ENCODE results near the gene ABHD8.
A peak's percentile ranks its signal among the peaks of the same experiment; 100 is the strongest.
"Not testable (repeated sequence)": the region's sequence is repeated elsewhere in the genome, so short reads cannot be mapped to it uniquely, and the experiment has no call there.

Gene ABHD8

DNA sequence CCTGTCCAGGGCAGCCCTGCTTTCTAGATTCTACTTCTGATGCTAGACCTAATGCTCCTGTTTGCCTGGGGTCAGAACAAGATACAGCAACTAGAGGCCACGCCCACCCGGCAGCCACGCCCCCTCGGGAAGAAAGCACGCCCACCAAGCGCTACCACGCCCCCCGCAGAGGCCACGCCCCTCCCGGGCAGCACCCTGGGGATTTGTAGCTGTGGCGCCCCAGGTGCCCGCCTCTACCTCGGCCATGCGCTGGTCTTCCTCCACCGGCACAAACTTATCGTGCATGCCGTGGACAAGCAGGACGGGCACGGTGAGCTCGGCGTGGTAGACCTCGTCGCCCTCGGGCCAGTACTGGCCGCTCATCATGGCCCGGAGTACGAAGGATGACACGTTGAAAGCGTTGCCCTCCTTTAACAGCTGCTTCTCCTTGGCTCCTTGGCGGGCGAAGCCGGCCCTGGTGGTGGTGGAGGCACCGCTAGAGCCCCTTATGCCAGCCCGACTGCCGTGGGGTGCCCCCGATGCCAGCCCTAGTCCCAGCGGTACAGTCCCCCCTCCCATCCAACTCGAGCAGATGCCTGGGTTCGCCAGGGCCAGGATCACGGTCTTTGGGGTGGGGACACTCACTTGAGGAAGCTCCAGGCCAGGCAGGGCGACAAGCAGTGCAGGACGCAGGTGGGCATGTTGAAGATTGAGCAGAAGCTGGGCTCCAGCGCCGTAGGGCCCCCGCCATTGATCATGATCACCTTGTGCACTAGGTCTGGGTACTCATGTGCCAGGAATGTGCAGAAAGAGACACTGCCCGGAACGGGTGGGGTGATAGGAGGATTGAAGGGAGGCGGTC, 9.0 kb downstream of the ABHD8 start:
- no peak for DNase-seq

DNA sequence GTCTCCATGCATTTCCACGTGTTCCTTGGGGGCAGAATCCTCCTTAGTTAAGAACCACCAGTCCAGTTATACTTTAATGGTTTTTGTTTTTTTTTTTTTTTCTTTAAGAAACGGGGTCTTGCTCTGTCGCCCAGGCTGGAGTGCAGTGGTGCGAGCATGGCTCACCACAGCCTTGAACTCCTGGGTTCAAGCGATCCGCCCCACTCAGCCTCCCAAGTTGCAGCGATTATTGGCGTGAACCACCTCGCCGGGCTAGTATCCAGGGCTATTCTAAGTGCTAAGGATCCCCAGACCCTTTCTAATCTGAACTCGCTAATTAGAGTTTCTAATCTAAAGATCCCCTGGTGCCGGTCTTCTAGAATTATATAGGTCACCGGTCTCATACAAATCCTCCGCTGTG, 9.6 kb downstream of the ABHD8 start:
- DNase-seq = no peak

DNA sequence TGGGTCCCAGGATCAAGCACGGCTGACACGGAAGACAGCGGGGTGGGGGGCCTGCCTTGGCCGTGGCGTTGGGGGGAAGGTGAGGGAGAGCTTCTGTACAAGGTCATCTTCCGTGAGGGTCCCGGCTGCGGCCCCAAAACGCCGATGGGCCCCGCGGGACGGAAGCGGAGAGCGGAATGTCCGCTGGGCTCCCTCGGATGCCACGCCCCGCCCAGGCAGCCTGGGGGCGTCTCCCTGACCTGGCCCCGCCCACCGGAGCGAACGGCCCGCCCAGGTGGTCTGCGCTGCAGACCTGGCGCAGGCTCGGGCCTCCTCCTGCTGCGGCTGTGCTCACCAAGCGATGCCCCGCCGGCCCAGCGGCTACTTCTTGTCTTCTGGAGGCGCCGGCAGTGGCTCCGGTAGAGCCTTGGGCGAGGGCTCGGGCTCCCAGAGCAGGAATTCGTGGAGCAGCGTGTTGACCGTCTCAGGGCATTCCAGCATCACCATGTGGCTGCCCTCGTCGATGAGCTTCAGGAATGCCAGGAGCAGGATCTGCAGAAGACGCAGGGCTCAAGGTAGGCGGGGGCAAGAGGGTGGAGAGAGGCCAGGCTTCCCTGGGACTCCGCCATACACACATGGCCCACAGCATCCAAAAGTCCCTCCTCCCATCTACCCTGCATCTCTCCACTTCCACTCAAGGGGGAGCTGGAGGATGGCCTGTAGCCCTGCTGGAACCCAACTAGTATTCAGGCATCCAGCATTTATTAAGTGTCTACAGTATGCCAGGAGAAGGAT, 10.7 kb downstream of the ABHD8 start:
- no peak for DNase-seq

DNA sequence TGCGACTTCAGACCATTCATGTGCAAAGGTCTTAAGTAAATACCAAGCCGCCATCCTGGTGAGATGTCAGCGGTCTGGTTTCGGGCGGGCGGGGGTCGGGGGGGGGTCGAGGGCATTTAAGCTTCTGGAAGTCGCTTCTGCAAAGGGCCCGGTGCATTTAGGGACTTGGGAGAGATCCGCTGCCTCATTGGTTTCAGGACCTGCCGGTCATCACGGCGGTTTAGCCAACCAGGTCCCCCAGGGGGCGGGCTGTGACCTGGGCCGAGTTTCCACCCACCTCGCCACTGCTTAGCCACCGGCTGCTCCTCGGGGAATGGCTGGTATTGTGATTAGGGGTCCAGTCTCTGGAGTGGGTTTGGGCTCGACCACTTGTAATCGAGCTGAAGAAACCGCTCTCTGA, 13.7 kb downstream of the ABHD8 start:
- DNase-seq = no peak

DNA sequence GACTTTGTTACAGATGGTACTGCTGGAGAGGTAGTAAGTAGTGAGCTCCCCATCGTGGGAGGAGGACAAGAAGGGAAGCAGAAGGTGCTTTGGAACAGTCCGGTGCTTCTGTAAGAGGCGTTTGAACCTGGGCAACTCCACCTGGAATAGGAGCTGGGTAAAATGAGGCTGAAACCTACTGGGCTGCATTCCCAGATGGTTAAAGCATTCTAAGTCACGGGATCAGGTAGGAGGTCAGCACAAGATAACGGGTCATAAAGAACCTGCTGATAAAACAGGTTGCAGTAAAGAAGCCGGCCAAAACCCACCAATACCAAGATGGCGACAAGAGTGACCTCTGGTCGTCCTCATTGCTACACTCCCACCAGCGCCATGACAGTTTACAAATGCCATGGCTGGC, 16.5 kb downstream of the ABHD8 start:
- no peak for DNase-seq

DNA sequence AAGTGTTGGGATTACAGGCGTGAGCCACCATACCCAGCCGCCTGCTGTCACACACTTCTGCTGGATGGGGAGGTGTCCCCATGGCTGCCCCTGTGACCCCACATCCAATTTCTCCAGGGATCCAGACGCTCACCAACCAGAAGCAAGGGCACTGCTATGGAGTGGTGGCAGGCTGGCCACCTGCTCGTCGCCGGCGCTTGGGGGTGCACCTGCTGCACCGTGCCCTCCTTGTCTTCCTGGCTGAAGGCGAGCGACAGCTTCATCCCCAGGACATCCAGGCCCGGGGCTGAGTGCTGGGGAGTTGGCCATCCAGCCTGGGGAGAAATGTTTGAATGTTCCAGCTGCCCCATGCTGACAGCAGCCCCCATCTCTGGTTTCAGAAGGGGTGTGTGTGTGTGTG, 17.0 kb downstream of the ABHD8 start:
- DNase-seq = no peak

DNA sequence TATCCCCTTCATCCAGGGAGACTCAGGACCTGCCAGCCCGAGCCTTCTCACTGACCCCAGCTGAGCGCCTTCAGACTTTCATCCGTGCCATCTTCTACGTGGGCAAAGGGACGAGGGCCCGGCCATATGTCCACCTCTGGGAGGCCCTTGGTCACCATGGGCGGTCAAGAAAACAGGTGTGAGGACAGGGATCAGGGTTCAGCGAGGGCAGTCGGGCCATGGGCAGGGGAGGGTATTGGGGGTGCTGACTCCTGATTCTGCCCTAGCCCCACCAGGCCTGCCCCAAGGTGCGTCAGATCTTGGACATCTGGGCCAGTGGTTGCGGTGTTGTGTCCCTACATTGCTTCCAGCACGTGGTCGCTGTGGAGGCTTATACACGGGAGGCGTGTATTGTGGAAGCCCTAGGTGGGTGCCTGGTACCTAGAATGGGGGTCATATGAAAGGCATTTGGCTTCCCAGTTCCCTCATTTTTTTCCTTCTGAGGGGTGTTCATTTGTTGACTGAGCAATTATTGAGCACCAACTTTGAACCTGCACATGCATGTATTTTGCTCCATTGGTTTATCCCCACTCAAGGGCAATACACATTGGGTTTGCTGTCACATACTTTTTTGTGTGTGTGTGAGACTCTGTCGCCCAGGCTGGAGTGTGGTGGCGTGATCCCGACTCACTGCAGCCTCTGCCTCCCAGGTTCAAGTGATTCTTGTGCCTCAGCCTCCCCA, 17.6 kb downstream of the ABHD8 start:
- no peak for DNase-seq

DNA sequence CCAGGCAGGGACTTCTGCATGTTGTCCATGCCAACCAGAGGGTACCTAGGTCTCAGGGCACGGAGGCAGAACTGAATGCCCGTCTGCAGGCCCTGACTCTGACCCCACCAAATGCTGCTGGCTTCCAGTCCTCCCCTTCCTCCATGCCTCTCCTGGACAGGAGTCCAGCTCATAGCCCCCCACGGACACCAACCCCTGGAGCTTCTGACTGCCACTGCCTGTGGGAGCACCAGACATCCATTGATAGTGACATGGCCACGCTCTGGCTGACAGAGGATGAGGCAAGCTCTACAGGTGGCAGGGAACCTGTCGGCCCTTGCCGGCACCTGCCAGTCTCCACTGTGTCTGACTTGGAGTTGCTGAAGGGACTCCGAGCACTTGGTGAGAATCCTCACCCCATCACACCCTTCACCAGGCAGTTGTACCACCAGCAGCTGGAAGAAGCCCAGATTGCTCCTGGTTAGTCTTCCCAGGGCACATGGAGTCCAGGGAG, 19.7 kb downstream of the ABHD8 start:
- no peak for DNase-seq

DNA sequence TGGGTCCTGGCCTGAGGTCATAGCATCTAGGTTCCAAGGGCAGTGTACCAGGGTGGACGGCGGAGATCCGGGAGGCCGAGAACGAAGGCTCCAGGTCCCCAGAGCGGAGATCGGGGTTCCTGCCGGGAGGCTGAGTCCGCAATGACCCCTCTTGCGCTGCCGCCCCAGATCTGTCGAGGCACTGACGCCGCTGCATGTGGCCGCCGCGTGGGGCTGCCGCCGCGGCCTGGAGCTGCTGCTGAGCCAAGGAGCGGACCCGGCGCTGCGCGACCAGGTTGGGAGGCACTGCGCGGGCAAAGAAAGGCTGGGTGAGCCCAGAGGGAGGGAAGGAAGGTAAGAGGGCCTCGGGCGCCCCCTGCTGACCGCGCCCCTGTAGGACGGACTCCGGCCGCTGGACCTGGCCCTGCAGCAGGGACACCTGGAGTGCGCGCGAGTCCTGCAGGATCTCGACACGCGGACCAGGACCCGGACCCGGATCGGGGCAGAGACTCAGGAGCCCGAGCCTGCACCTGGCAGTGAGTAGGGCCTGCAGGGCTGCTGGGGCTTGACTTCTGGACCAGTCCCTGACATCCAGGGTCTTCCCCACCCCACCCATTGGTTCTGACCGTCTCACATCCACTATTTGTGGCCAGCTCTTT, 20.6 kb downstream of the ABHD8 start:
- peak; percentile 83 for DNase-seq

DNA sequence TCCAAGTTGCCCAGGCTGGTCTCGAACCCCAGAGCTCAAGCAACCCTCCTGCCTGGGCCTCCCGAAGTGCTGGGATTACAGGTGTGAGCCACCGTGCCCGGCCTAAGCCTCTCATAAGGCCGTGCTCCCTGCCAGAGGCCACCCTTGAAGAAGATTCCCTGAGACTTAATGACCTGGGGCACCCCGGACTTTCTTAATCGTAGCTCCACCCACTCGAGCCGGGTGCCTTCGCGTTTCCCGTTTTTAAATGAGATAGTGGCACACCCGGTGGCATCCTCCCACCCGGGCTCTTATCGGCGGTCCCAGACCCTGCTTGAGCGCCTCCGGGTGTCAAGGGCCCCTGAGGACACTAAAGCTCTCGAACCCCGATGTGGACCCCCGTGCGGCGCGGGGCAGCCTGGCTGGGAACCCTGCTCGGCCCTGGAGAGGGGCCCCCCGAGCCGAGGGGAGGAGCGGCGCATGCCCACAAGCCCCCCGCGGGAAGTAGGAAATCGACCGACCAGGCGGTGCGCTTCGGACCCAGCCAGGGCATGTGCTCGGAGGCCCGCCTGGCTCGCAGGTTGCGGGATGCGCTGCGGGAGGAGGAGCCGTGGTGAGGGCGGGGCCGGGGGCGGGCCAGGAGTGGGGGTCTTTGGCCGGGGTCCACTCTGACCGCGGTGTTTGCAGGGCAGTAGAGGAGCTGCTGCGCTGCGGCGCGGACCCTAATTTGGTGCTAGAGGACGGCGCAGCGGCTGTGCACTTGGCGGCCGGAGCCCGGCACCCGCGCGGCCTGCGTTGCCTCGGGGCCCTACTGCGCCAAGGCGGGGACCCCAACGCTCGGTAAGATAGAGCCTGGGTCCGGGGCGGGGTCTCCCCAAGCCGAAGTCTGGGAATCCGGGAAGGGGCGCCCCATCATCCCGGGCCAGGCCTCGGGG, 21.6 kb downstream of the ABHD8 start, which contains the start of gene ANKLE1:
Gene ANKLE1, plus strand, starts transcription at position 511 of the 914 bp plus-strand sequence. Its CDS starts 20 bp downstream, at position 531.
- DNase-seq = no peak

DNA sequence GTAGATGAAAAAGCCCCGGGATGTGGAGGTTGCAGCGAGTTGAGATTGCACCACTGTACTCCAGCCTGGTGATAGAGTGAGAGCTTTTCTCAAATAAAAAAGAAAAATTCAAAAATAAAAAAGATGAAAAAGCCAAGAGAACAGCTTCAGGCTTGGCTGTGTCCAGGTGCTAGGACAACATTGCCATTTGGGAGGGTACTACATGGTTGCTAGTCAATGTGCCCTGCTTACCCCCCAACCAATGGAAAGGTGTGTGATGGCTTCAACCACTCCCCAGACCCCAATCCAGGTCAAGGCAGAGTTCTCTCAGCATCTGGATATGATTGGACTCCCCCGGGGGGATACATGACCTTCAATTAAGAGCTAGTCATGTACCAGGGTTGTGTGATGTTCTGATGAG, 23.8 kb downstream of the ABHD8 start:
- DNase-seq = no peak

DNA sequence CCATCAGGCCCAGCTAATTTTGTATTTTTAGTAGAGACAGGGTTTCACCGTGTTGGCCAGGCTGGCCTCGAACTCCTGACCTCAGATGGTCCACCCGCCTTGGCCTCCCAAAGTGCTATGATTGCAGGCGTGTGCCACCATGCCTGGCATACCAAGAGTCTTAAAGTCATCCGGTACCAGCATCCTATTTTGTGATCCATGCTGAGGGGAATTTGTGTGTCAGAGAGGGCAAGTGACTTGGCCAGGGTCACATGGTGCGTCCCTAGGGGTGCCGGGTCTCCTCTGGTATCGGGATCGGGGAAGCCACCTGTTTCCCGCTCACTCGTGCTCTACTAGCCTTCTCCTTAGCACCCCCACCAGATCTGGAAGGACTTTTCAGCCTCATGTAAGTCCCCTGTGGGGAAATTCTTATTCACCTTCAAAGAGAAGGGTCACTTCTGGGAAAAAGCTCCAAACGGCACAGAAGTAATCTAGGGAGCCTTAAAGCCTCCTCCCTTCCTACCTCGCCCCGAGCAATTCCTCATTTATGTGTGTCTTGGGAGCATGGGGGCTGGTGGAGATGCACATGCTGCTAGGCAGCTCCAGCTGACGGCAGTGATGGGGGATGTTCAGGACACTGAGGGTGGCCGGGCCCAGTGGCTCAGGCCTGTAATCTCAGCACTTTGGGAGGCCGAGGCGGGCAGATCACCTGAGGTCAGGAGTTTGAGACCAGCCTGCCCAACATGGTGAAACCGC, 27.6 kb downstream of the ABHD8 start:
- no peak for DNase-seq

DNA sequence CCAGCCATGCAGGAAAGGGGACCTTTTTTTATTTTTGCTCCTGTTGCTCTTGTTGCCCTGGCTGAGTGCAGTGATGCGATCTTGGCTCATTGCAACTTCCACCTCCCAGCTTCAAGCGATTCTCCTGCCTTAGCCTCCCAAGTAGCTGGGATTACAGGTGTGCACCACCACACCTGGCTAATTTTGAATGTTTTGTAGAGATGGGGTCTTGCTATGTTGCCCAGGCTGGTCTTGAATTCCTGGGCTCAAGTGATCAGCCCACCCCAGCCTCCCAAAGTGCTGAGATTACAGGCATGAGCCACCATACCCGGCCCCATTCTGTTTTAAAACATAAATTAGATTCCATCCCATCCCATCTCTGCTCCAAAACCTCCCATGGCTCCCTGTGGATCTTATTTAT, 28.3 kb downstream of the ABHD8 start:
- DNase-seq = not testable (repeated sequence)

DNA sequence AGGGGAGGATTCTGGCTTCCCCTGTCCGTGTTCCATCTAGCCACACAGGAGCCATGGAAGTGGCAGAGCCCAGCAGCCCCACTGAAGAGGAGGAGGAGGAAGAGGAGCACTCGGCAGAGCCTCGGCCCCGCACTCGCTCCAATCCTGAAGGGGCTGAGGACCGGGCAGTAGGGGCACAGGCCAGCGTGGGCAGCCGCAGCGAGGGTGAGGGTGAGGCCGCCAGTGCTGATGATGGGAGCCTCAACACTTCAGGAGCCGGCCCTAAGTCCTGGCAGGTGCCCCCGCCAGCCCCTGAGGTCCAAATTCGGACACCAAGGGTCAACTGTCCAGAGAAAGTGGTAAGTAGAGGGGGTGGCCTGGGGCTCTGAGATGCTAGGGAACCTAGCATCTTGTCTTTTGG, 34.5 kb downstream of the ABHD8 start:
- no peak for DNase-seq

DNA sequence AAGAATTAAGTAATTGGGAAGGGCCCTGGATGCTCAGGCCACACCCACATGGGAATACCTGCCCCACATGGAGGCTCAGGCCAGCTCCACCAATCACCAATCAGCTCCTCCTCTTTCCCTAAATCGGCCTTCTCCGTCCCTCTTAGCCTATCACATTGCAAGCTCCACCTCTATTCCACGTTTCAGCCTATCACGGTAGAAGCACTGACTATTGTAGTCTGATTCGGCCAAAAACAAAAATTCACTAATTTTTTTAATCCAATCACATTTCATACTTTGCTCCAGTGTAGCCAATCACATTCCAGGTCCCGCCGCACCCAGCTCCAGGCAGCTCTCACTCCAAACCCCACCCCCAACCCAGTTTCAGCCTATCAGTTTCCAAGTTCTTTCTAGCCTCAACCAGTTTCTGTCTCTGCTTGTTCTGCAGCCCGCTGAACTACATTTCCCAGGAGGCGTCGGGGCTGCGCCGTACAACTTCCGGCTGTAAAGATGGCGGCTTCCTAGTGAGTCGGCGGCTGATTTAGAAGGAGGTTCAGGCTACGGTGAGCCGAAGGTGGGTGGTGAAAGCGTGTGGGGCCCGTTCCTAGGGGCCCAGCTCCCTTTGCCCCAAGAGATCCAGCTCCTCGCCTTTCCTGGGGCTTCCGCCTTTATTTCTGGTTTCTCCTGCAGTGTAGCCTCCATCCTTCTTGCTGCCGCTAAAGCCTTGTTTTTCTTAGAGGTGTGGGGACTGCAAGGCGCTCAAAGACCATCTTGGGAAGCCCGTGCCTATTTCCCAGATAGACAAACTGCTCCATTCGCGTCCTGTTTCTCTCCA, 36.0 kb downstream of the ABHD8 start, which contains the start of gene BABAM1:
Gene BABAM1, plus strand, starts transcription at position 469 of the 814 bp plus-strand sequence. CDS start 1,364 bp downstream, outside the sequence.
- DNase-seq = peak; percentile 97

DNA sequence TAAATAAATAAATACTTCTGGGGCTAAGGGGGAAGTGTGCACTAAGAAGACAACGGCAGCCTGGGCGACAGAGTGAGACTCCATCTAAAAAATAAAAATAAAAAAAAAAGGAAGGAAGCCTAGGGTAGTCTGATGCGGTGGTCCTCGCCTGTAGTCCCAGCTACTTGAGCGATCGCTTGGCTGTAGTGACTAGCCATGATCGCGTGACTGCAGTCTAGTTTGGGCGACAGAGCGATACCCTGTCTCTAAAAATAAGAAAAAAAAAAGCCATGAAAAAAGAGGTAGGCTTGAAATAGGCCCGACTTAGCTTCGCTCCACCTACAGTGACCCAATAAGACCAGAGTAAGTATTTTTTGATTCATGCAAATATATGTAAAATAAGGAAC, 36.6 kb downstream of the ABHD8 start:
- DNase-seq = no peak

DNA sequence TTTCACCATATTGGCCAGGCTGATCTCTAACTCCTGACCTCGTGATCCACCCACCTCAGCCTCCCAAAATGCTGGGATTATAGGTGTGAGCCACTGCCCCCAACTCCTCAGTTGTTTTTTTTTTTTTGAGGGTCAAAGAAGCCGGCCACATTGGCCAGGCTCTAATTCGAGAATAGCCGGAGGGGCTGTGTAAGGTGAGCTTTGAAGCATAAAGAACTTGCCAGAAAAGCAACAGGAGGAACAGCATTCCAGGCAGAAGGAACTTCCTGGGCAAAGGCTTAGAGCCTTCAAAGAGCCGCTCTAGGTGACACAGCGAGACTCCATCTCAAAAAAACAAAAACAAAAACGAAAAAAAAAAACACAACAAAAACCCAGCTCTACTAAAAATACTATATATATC, 37.2 kb downstream of the ABHD8 start:
- no peak for DNase-seq

DNA sequence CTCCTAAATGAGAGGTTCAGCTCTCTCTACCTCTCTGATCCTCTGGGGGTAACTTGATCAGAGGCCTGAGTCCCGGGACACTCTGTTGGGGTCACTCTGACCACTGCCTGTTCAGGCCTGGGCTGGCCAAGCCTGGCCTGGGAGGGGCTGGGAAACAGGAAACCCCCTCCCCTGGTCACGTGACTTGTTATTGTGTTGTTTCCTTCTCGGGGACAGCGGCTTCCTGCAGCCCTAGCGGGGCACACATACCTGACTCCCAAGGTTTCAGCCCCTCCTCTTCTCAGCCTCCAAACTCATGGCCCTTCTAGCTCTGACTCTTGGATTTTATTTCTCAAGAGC, 38.6 kb downstream of the ABHD8 start, which contains the start of gene USHBP1:
Gene USHBP1, minus strand, starts transcription at position 105 of the 339 bp plus-strand sequence. CDS start 446 bp downstream, outside the sequence.
- DNase-seq = no peak

DNA sequence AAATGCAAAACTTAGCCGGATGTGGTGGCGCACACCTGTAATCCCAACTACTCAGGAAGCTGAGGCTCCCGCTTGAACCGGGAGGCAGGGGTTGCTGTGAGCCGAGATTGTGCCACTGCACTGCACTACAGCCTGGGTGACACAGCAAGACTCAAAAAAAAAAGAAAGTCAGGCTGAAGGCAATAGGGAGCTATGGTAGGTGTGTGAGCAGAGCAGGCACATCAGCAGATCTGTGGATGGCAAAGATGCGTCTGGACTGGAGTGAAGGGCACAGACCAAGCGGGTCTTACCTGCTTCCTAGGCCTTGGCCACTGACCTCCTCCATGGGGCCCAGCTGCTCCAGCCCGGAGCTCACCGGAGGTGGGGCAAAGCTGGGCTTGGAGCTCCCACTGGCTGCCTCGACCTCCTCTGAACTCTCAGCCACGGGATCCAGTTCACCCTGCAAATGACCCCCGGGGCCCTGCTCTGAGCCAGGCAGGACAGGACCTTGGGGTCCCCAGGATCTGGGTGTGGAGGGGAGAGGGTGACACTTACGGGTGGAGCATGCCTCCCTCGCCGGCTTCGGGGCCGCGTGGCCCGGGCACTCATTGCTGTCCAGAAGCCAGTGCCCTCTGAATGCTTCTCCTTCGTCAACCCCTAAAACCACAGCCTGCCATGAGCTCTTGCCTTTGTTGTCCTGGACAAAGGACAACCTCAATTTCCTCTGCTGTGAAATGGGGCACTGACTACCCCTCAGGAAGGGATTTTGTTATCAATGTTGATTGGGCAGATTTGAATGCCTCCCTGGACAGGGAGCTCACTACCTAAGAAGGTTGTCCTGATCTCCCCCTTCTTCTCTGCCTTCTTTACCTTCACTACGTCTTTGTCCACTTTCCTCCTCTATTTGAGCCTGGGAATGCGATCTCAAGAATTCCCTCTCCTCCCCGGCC, 39.2 kb downstream of the ABHD8 start:
- DNase-seq = no peak

Measured in NCI-H1105 (cell line).